Activated T-cell treated with anti-CD3 and anti-CD28 coated beads, Interleukin-2, amount 50 U/mL, for 1 hour (primary cell): ENCODE data around the gene TPRN.
A peak's percentile ranks its signal among the peaks of the same experiment; 100 is the strongest.
"Not testable (repeated sequence)": the region's sequence is repeated elsewhere in the genome, so short reads cannot be mapped to it uniquely, and the experiment has no call there.

Experiments
- DNase-seq: peaks from one replicate; pipeline ENCODE4 v3.0.0-alpha.2; 2020

The TPRN gene

GRCh38 chr9:137200311-137201204 lies at the start of gene TPRN:
TSS of gene TPRN (minus strand) at chr9:137200741. CDS start at chr9:137200711, 30 bp downstream.
- DNase-seq, result peak; percentile 96

DNA sequence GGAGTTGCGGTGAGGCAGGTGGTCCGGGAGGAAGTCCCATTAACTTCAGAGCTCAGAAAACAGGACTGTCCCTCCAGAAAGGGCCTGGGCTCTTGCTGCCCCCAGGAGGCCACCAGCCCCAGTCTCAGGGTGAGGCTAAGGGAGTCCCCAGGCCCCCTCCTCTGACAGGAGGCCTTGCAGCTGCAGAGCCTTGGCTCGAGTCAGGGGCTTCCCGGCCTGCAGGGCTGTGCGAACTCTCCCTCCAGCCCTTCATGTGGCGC lies 47.3 kb upstream of the TPRN start:
- DNase-seq, result no peak

DNA sequence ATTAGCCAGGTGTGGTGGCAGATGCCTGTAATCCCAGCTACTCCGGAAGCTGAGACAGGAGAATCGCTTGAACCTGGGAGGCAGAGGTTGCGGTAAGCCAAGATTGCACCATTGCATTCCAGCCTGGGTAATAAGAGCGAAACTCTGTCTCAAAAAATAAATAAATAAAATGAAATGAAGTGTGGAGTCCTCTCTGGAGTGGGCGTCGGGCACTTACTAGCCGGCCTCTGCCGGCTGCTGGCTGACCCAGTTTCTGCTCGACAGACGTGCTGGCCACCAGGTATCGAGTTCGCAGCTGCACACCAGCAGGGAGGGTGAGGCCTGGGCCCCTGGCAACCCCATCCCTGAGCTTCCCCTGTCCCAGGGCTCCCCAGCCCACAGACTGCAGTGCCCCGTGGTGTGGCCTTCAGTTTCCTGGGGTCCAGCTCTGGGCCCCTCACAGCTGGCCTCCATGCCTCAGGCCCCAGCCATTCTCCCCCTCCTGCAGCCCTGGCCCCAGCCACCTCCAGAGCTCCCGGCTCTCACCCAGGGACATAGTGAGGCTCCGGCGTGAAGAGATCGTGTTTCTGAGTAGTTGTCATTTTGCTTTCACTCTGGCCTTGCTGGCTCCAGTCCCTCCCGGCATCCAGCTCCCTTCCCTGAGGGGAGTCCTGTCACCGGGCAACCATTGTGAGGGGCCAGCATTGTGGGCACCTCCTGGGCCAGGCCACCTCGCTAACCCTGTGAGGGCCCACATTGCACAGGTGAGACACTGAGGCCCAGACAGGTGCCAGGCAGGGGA lies 46.8 kb upstream of the TPRN start:
- DNase-seq, result no peak

DNA sequence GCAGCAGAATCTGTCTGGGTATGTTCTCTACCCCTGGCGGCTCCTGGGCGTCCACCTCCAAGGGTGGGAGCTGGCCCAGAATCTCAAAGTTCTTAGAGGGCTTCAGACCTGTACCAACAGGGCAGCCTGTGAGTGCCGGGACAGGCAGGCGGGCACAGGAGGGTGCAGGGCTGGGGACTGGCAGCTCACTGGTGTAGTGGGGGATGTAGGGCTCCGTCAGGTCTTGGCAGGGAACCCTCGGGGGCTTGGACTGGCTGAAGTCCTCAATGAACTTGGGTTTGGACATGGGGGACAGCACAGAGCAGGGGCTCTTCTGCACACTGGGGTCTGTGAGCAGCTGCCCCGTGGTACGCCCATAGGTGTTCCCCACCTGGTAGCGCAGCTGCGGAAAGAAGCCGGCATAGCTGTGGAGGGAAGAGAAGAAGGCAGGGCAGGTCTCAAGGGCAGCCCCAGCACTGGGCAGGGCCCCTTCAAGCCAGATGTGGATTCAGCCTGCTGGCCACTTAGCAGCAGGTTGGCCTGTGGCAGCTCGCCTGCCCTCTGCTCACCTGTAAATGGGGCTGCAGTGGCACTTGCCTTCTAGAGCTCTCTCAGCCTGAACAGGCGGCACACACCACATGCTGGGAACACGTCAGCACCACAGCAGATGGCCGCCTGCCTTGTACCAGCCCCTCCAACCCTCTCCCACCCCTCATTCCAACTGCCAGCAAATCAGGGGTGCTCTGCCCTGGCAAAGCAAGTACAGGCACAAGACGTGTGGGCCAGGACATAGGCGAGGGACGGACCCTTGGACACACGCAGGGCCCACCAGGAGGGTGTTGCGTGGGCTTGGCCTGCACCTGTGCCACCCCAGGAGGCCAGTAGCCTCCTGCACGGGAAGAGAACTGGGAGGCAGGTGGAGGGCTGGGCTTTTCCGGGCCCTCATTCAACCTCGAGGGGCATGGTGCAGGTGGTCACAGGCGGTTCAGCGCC lies 45.2 kb upstream of the TPRN start:
- no peak for DNase-seq

DNA sequence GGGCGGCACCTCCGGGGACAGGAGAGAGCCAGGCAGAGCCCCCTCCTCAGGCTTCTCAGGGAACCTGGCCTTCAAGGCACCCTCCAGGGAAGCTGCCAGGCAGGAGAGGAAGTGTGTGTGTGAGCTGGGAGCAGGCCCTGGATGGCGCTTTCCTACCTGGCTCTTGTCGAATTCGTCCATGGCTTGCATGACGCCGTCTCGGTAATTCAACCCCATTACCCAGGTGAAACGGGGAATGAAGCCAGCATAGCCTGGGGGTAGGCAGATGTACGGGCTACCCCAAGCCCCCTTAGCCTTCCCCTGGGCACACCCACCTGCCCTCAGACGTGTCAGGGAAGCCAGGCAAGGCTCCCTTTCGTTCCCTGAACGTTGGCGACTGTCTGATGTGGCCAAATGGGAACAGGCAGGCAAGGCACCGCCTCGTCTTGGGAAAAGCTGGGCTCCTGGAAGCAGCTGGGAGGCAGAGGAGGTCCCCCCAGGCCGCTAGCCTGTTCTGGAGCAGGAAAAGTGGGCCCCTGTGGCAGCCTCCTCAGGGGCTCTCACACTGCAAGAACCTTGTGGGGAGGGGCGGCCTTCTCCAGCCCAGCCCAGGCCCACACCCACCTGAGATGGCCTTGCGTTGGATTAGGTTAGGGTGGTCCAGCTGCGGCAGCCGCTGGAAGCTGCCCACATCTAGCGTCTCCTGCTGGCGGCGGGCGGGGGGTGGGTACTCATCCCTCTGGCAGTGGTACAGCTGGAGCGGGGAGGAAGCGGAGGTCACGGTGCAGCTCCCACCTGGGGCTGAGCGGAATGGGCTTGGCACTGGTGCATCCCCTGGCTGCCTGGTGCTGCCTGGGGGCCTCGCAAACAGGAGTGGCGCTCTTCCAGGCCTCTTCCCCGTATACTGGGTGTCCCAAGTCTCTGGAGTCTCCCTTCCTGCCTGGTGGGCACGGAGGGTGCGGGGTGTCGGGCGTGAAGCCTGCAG lies 44.2 kb upstream of the TPRN start:
- DNase-seq, result no peak

- peak; percentile 38 for DNase-seq
Observed at GRCh38 chr9:137243626-137244485, 43.3 kb upstream of the TPRN start.

GRCh38 chr9:137243266-137243625 lies 42.7 kb upstream of the TPRN start:
- not testable (repeated sequence) for DNase-seq

- no peak for DNase-seq
Observed at GRCh38 chr9:137242269-137243203, 42.0 kb upstream of the TPRN start.

- peak; percentile 80 for DNase-seq
Observed at GRCh38 chr9:137241490-137242268, 41.1 kb upstream of the TPRN start.

DNA sequence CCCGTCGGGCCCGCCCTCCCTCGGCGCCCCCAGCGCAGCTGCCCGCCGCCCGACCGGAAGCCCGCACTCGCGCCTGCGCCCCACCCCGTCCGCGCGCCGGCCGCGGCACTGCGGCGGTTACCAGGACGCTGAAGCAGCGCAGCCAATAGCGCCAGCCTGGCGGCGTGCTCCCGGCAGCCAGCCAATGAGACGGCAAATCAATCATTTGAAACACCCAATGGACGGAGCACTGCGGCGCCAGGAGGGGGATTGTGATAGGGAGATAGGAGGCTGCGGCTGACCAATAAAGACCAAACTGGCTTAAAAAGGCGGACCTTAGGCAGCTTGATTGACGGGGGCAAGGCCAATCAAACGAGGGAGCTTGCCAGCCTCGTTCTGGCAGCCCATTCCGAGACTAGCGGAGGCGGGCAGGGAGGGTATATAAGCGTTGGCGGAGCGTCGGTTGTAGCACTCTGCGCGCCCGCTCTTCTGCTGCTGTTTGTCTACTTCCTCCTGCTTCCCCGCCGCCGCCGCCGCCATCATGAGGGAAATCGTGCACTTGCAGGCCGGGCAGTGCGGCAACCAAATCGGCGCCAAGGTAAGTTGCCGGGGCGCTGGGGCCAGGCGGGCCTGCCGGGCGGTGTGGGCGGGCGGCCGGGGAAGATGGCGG lies 40.4 kb upstream of the TPRN start, which contains the start of gene TUBB4B:
TUBB4B (plus strand) TSS at position 447 of the 649 bp plus-strand sequence; CDS start at position 521, 74 bp downstream.
- peak; percentile 95 for DNase-seq

DNA sequence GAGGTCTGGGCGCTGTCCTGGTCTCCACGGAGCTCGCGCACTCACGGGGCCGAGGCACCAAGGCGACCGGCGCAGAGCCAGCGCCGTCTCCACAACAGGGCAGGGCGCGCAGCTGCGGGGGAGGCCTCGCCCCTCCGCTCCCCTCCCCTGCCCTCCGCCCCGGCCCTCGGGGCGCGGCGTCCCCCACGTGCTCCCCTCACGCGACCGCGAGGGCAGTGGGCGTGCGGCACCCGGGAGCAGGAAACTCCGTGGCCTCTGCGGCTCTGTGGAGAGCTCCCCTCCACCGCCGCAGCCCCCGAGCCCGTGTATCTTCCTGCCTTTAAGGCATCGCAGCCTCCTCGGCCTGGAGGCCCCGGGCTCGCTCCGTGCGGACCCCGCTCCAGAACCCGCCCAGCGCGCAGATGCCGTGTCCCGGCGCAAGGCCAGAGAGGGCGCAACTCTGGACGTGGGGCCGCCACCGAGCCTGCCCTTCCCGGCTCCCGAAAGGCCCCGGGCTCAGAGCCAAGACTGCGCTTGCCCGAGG lies 39.8 kb upstream of the TPRN start:
- no peak for DNase-seq

GRCh38 chr9:137239541-137240200 lies 39.1 kb upstream of the TPRN start:
- DNase-seq, result not testable (repeated sequence)

GRCh38 chr9:137237759-137238726 lies 37.5 kb upstream of the TPRN start:
- DNase-seq, result no peak

- no peak for DNase-seq
Observed at GRCh38 chr9:137236936-137237421, 36.4 kb upstream of the TPRN start.

DNA sequence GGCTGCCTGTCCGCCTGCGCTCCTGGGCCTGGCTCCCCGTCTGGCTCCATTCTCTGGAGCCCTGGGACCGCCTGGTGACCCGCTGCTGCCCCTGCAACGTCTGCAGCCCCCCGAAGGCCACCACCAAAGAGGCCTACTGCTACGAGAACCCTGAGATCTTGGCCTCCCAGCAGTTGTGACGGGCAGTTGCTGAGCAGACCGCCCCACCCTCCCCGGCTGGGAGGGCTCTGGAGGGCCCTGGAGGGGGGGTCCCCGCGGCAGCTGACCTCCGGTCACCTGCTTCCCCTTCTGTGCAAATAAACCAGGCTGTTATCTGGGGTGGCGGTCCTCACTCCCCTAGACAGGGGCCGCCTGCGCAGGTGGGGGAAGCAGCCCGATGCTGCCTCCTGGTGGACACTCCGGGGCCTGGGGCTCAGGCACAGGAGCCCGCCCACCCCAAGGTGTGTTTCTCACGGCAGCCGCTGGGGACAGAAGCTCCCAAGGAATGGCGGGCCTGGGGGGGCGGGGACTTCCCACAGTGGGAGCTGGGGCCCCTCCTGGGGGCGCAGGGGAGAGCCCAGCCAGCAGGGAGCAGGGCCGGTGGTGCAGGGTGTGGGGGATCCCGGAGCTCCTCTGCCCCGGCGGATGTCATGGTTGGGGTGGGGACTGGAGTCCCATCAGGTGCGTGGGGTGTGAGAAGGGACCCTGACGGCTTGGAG lies 35.8 kb upstream of the TPRN start:
- DNase-seq, result peak; percentile 94
